Panc1 (cell line): ENCODE measurements around the gene ZCCHC24. TPM values are rescaled to one million over a fixed set of nuclear protein-coding genes. Genes with fewer than 3 reads are reported as not detected.

ENCODE experiments used
- ATAC-seq: fragments of 200-7000 bp; cut with Tn5 transposase; 2 replicates; pipeline ENCODE4 v1.9.1; 2020; ENCODE audit warnings: mild to moderate bottlenecking, moderate library complexity
- BruUV-seq: library from RNA; stranded (reverse); fragments of 400-500 nt; replicated peaks from 2 replicates; lab custom pipeline; 2021; lab: Mats Ljungman, UMichigan
- CTCF ChIA-PET: fragments of 300-600 bp; sonication (Branson Sonifier 250); formaldehyde crosslinking; loops from one replicate; lab custom pipeline; 2022; ENCODE audit warnings: antibody characterized with exemption; lab: Charles Lee
- POLR2A ChIA-PET: fragments of 300-600 bp; sonication (Branson Sonifier 250); formaldehyde crosslinking; loops from one replicate; lab custom pipeline; 2022; ENCODE audit warnings: antibody characterized with exemption; lab: Charles Lee
- DNase-seq: peaks from one replicate; pipeline ENCODE4 v3.0.0-alpha.2; 2010; ENCODE audit warnings: low read depth, low spot score
- H3K27ac ChIP-seq: 2 replicates; pipeline ENCODE4 v1.5.1; 2011; ENCODE audit warnings: mild to moderate bottlenecking, low read length, inconsistent platforms
- H3K27me3 ChIP-seq: fragments of 200-500 bp; sonication (Bioruptor generic); 2 replicates; pipeline ENCODE4 v1.6.0; 2014; ENCODE audit warnings: low read length, inconsistent platforms; ENCODE audit not compliant: control insufficient read depth, insufficient read depth
- H3K36me3 ChIP-seq: fragments of 200-500 bp; sonication (Bioruptor generic); 2 replicates; pipeline ENCODE4 v1.5.1; 2014; ENCODE audit warnings: inconsistent platforms, mild to moderate bottlenecking, low read length, moderate library complexity; ENCODE audit not compliant: control insufficient read depth, insufficient read depth
- H3K4me1 ChIP-seq: 2 replicates; pipeline ENCODE4 v1.5.1; 2011; ENCODE audit warnings: inconsistent platforms, mild to moderate bottlenecking, low read length, moderate library complexity; ENCODE audit not compliant: control insufficient read depth, insufficient read depth
- H3K4me3 ChIP-seq, 2 experiments: 2 replicates each; pipeline ENCODE4 v1.5.1; 2011 to 2012; ENCODE audit warnings: low read depth in 2 of 2, low read length in 2 of 2, mild to moderate bottlenecking in 2 of 2, inconsistent platforms in 1 of 2, moderate library complexity in 1 of 2
- H3K9me3 ChIP-seq: fragments of 200-500 bp; sonication (Bioruptor generic); 2 replicates; pipeline ENCODE4 v1.5.1; 2014; ENCODE audit warnings: low read depth, mild to moderate bottlenecking, inconsistent platforms, low read length, moderate library complexity; ENCODE audit not compliant: control insufficient read depth, insufficient read depth
- POLR2AphosphoS5 ChIP-seq: IDR thresholded peaks from 2 replicates; pipeline ENCODE4 v1.6.1; 2012; ENCODE audit warnings: mild to moderate bottlenecking, low read depth, low read length, moderate library complexity
- SIN3A ChIP-seq: IDR thresholded peaks from 2 replicates; pipeline ENCODE4 v1.6.1; 2012; ENCODE audit warnings: low read depth, mild to moderate bottlenecking, low read length, moderate library complexity, borderline replicate concordance; ENCODE audit not compliant: insufficient read depth
- TCF7L2 ChIP-seq: IDR thresholded peaks from 2 replicates; pipeline ENCODE4 v1.6.1; 2011; ENCODE audit warnings: mild to moderate bottlenecking, low read depth, low read length, inconsistent platforms
- in situ Hi-C: cut with HindIII; loops from 2 replicates; pipeline ENCODE4 v1.10.0; 2016; ENCODE audit warnings: low sequenced_read_pairs, low pct_unique_long_range_greater_than_20kb
- intact Hi-C: fragments of 100-400 bp; cut with micrococcal nuclease; formaldehyde crosslinking; loops from one replicate; pipeline ENCODE4 v1.10.0; 2022; ENCODE audit not compliant: unreplicated experiment
- total RNA-seq: library from RNA; stranded (reverse); gene quantifications from one replicate; pipeline ENCODE4 v1.2.1, GENCODE V29; 2021; ENCODE audit not compliant: unreplicated experiment
- TF ChIP-seq, protein P1 (sequence below), 2 experiments: IDR thresholded peaks; 2 replicates each; pipeline ENCODE4 v1.6.1; 2011 to 2012; ENCODE audit warnings: low read depth in 2 of 2, control low read depth in 1 of 2, low read length in 1 of 2, mild to moderate bottlenecking in 1 of 2, moderate library complexity in 1 of 2; ENCODE audit not compliant: insufficient read depth in 1 of 2
- TF ChIP-seq, protein P2 (sequence below): fragments of 450-650 bp; IDR thresholded peaks from 2 replicates; pipeline ENCODE4 v1.5.1; 2017; ENCODE audit warnings: mild to moderate bottlenecking

Gene ZCCHC24
- total RNA-seq, 1 experiment from 2014 or later: 7.8 TPM

DNA sequence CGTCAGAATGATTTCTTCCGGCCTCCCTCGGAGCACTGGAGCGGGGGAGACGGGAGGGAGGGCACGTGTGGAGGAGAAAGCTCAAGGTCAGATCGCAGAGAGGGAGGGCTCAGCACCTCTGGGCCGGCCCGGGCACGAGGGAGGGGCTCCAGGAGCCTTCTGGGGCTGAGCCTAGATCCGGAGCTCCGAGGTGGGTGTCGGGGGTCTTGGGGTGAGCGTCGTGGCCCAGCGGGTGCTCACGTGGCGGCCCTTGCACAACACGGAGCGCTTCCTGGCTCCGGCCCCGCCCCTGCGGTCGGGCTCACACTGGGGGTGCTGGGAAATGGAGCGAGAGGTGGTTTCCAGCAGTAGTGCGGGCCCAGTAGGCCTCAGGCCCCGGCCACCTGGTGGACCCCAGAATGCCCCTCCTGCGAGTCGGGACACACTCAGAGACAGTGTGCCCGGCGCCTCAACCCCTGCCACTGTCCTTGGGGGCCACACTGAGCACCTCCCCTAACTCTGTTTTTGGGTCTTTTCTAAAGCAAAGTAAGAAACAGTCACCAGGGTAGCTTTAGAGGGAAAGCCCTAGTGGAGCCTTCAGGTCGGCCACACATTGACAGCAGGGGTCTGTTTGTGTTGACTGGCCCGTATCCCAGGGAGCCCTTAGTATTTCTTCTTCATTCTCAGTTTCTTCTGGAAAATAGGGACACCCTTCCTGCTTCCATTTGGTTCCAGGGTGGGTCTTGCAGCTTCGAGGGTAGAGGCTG, 97.4 kb downstream of the ZCCHC24 start:
- TF ChIP-seq, protein P1, sequence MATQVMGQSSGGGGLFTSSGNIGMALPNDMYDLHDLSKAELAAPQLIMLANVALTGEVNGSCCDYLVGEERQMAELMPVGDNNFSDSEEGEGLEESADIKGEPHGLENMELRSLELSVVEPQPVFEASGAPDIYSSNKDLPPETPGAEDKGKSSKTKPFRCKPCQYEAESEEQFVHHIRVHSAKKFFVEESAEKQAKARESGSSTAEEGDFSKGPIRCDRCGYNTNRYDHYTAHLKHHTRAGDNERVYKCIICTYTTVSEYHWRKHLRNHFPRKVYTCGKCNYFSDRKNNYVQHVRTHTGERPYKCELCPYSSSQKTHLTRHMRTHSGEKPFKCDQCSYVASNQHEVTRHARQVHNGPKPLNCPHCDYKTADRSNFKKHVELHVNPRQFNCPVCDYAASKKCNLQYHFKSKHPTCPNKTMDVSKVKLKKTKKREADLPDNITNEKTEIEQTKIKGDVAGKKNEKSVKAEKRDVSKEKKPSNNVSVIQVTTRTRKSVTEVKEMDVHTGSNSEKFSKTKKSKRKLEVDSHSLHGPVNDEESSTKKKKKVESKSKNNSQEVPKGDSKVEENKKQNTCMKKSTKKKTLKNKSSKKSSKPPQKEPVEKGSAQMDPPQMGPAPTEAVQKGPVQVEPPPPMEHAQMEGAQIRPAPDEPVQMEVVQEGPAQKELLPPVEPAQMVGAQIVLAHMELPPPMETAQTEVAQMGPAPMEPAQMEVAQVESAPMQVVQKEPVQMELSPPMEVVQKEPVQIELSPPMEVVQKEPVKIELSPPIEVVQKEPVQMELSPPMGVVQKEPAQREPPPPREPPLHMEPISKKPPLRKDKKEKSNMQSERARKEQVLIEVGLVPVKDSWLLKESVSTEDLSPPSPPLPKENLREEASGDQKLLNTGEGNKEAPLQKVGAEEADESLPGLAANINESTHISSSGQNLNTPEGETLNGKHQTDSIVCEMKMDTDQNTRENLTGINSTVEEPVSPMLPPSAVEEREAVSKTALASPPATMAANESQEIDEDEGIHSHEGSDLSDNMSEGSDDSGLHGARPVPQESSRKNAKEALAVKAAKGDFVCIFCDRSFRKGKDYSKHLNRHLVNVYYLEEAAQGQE (IDR thresholded peaks at IDR 0.05; ENCODE audit: insufficient read depth in 1 of 2, low read depth in 2 of 2, low read length in 1 of 2): no peak
- no peak for TF ChIP-seq POLR2AphosphoS5
- TF ChIP-seq TCF7L2: no peak; the same call in 1 of the 2 replicates
- no peak for TF ChIP-seq SIN3A
- TF ChIP-seq, protein P2, sequence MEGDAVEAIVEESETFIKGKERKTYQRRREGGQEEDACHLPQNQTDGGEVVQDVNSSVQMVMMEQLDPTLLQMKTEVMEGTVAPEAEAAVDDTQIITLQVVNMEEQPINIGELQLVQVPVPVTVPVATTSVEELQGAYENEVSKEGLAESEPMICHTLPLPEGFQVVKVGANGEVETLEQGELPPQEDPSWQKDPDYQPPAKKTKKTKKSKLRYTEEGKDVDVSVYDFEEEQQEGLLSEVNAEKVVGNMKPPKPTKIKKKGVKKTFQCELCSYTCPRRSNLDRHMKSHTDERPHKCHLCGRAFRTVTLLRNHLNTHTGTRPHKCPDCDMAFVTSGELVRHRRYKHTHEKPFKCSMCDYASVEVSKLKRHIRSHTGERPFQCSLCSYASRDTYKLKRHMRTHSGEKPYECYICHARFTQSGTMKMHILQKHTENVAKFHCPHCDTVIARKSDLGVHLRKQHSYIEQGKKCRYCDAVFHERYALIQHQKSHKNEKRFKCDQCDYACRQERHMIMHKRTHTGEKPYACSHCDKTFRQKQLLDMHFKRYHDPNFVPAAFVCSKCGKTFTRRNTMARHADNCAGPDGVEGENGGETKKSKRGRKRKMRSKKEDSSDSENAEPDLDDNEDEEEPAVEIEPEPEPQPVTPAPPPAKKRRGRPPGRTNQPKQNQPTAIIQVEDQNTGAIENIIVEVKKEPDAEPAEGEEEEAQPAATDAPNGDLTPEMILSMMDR: no peak
- Histone ChIP-seq H3K27ac (peak overlapping the region; percentile 85), H3K9me3 (no peaks in the 10 kb centered on the region), H3K4me1 (peaks cover 14% of the 10 kb centered on the region), H3K4me3 (peak overlapping the region; percentile 88 to 95), H3K27me3 (no peaks in the 10 kb centered on the region), H3K36me3 (peaks cover 2% of the 10 kb centered on the region; the same call in 1 of the 2 replicates)
- ChIA-PET CTCF (no interaction called here), POLR2A (no interaction called here)
- DNase-seq: no peak
- no TSS peak for BruUV-seq
- intact Hi-C loops: no loop called here
- peak; percentile 64 for ATAC-seq
- in situ Hi-C loops: no loop called here

DNA sequence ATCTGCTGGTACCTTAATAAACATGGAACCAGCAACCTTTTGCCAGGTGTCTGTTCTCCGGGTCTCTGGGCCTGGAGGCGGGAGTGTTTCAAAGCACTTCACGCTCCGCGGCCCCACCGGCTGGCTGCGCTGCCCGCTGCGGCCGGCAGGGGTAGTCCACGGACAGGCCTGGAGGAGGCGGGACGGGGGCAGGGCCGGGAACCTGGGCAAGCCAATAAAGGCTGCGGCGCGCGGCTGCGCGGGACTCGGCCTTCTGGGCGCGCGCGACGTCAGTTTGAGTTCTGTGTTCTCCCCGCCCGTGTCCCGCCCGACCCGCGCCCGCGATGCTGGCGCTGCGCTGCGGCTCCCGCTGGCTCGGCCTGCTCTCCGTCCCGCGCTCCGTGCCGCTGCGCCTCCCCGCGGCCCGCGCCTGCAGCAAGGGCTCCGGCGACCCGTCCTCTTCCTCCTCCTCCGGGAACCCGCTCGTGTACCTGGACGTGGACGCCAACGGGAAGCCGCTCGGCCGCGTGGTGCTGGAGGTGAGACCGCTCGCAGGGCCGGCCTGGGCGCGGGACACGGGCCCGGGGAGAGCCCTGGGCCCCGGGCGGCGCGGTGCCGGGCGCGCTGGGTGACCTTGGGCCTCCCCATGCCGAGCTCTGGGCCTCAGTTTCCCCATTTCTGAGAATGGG, 98.1 kb downstream of the ZCCHC24 start, which contains the start of gene PPIF:
Gene PPIF (plus strand): TSS at position 244 of the 668 bp plus-strand sequence. CDS start 80 bp downstream, at position 324.
- H3K27me3 ChIP-seq: no peaks in the 10 kb centered on the region
- ATAC-seq (peak; percentile 95), DNase-seq (peak; percentile 51)
- H3K4me1 ChIP-seq: peaks cover 14% of the 10 kb centered on the region
- H3K27ac ChIP-seq: peak within 1 kb of the TSS; percentile 85
- in situ Hi-C loops (no loop called here), intact Hi-C loops (no loop called here)
- peaks cover 2% of the 10 kb centered on the region; the same call in 1 of the 2 replicates for H3K36me3 ChIP-seq
- no peak; the same call in 1 of the 2 replicates for TF ChIP-seq TCF7L2
- TF ChIP-seq, protein P2: peak; percentile 99
- peak; percentile 84 for TF ChIP-seq POLR2AphosphoS5
- TF ChIP-seq, protein P1 (IDR thresholded peaks at IDR 0.05; ENCODE audit: insufficient read depth in 1 of 2, low read depth in 2 of 2, low read length in 1 of 2): no peak
- peak; percentile 91; the same call in 1 of the 2 replicates for TF ChIP-seq SIN3A
- no TSS peak for BruUV-seq
- CTCF ChIA-PET: no interaction called here
- no peaks in the 10 kb centered on the region for H3K9me3 ChIP-seq
- peak within 1 kb of the TSS; percentile 88 to 95 for H3K4me3 ChIP-seq
- POLR2A ChIA-PET: no interaction called here
